Measurements from ENCODE around the gene ARHGAP22. TPM values are rescaled to one million over a fixed set of nuclear protein-coding genes. Genes with fewer than 3 reads are reported as not detected.

Gene ARHGAP22
- total and polyA plus RNA-seq, 2 experiments from 2014 or later = 4.8 to 10.7 TPM

DNA sequence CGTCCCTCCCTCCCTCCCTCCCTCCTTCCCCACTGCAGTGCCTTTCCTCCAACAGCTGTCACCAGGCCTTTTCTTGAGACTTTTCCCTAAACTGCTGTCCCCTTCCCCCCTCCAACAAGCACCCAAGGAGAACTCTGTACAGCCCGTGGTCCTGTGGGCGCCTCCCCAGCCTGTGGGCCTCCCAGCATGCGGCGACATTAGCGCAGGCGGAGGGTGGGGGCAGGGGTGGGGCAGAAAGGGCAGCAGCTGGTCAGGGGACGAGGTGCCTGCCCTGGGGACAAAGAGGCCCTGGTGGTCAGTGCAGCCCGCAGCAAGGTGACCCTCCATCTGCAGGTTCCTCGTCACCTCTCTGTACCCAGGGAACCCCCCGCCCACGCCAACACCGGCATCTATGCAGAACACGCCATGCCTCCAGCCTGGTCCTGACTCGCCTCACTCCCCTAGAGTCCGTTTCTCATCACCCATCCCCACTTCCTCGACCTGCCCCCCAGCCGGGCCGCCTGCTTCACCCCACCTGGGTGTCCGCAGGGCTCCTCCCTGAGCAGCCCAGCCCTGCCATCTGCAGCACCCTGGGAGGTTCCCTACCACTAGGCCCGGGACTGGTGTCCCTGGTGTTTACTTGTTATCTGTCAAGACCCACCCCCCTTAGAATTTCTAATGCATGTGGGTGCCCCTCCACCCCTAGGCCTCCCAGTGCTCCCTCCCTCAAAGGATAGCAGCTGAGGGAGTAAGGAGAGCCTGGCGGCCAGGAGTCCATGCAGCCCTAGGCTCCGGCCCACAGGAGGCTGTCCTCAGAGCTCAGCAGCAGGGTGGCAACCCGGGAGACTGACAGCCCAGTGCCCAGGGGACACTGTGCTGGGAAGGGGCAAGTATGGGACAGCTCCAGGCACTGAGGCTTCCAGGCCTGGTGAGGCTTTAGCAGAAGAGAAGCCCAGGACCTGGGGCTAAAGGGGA is 147.8 kb downstream of the ARHGAP22 start:
- Histone ChIP-seq H3F3A (replicated peaks; ENCODE audit: low read depth) (no peaks in the 10 kb centered on the region), H3K27ac (ENCODE audit: low read depth) (no peak overlapping the region), H3K4me3 (no peak overlapping the region), H3K27me3 (ENCODE audit: insufficient read depth) (no peaks in the 10 kb centered on the region), H3K4me2 (no peak overlapping the region), H3K9me2 (ENCODE audit: insufficient read depth) (no peaks in the 10 kb centered on the region), H3K36me3 (ENCODE audit: insufficient read depth) (no peaks in the 10 kb centered on the region), H4K20me1 (replicated peaks; ENCODE audit: insufficient read depth) (no peaks in the 10 kb centered on the region), H3K79me2 (replicated peaks; ENCODE audit: insufficient read depth) (no peaks in the 10 kb centered on the region), H3K4me1 (ENCODE audit: insufficient read depth) (no peaks in the 10 kb centered on the region), H2AFZ (no peak overlapping the region)
- Mint-ChIP-seq H3K36me3 (ENCODE audit: low read depth) (peaks cover 3% of the 10 kb centered on the region; the same call in 1 of the 3 replicates), H3K4me3 (no peak overlapping the region), H3K27me3 (ENCODE audit: insufficient read depth, low read depth, poor library complexity) (peaks cover 2% of the 10 kb centered on the region), H3K9me3 (no peaks in the 10 kb centered on the region; the same call in 2 of the 3 replicates), H3K4me1 (peaks cover 23% of the 10 kb centered on the region; the same call in 2 of the 3 replicates), H3K27ac (no peak overlapping the region)
- ATAC-seq (no peak), DNase-seq (ENCODE audit: low spot score) (no peak)
- TF ChIP-seq CREB1 (CRISPR knock-in tag; IDR thresholded peaks at IDR 0.05; ENCODE audit: low read depth) (no peak), CTCF (conservative IDR thresholded peaks at IDR 0.05; ENCODE audit: low read depth in 2 of 2) (no peak), STAT1 (IDR thresholded peaks at IDR 0.05; ENCODE audit: unreplicated experiment) (no peak), ZNF114 (CRISPR knock-in tag; IDR thresholded peaks at IDR 0.05) (no peak), NANOG (IDR thresholded peaks at IDR 0.05; ENCODE audit: borderline replicate concordance) (no peak), ZNF462 (CRISPR knock-in tag; IDR thresholded peaks at IDR 0.05) (no peak), JUNB (IDR thresholded peaks at IDR 0.05; ENCODE audit: unreplicated experiment) (no peak), EZH2 (IDR thresholded peaks at IDR 0.05; ENCODE audit: low read depth, unreplicated experiment) (no peak)
- TF ChIP-seq, protein P1, sequence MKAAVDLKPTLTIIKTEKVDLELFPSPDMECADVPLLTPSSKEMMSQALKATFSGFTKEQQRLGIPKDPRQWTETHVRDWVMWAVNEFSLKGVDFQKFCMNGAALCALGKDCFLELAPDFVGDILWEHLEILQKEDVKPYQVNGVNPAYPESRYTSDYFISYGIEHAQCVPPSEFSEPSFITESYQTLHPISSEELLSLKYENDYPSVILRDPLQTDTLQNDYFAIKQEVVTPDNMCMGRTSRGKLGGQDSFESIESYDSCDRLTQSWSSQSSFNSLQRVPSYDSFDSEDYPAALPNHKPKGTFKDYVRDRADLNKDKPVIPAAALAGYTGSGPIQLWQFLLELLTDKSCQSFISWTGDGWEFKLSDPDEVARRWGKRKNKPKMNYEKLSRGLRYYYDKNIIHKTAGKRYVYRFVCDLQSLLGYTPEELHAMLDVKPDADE (IDR thresholded peaks at IDR 0.05) = no peak

Data from GM23338 (cell line).